Measurements from ENCODE around the gene MAGEB3.

GRCh38 chrX:30228526-30228925 lies 1.9 kb upstream of the MAGEB3 start:
- TF ChIP-seq CTCF (IDR thresholded peaks at IDR 0.05): no peak
- TF ChIP-seq MAX (IDR thresholded peaks at IDR 0.05): no peak
- no peak for TF ChIP-seq MAFK (IDR thresholded peaks at IDR 0.05; ENCODE audit: partially characterized antibody)
